Liver (tissue), 9 donors: ENCODE data around the gene YIPF5. TPM values are rescaled to one million over a fixed set of nuclear protein-coding genes. Genes with fewer than 3 reads are reported as not detected.

Source experiments
- DNase-seq: peaks from one replicate; pipeline ENCODE4 v3.0.0-alpha.2; 2017; ENCODE audit warnings: low spot score
- H3K27ac ChIP-seq, 2 donors: one replicate each; pipeline ENCODE4 v1.7.0; 2013; ENCODE audit warnings: inconsistent platforms in 2 of 2, low read length in 2 of 2, control low read depth in 1 of 2, low read depth in 1 of 2, mild to moderate bottlenecking in 1 of 2
- H3K27me3 ChIP-seq, 4 donors: one replicate each; pipeline versions ENCODE4 v1.6.1 to v1.7.0; 2013; ENCODE audit warnings: low read length in 3 of 4, inconsistent platforms in 1 of 4, mild to moderate bottlenecking in 1 of 4, moderate library complexity in 1 of 4; ENCODE audit not compliant: control insufficient read depth in 4 of 4, insufficient read depth in 4 of 4
- H3K36me3 ChIP-seq, 4 donors: one replicate each; pipeline versions ENCODE4 v1.6.1 to v1.7.0; 2013; ENCODE audit warnings: low read length in 3 of 4, mild to moderate bottlenecking in 3 of 4, low read depth in 1 of 4, moderate library complexity in 1 of 4; ENCODE audit not compliant: control insufficient read depth in 4 of 4, insufficient read depth in 3 of 4
- H3K4me1 ChIP-seq, 4 donors: one replicate each; pipeline versions ENCODE4 v1.6.1 to v1.7.0; 2013; ENCODE audit warnings: low read length in 3 of 4, mild to moderate bottlenecking in 3 of 4, moderate library complexity in 1 of 4; ENCODE audit not compliant: control insufficient read depth in 4 of 4, insufficient read depth in 4 of 4
- H3K4me3 ChIP-seq, 3 donors: one replicate each; pipeline versions ENCODE4 v1.6.1 to v1.7.0; 2013; ENCODE audit warnings: low read length in 3 of 3, control low read depth in 1 of 3, low read depth in 1 of 3, mild to moderate bottlenecking in 1 of 3
- H3K9ac ChIP-seq, 2 donors: one replicate each; pipeline ENCODE4 v1.7.0; 2013; ENCODE audit warnings: low read length in 2 of 2, mild to moderate bottlenecking in 2 of 2, moderate library complexity in 2 of 2, control low read depth in 1 of 2, low read depth in 1 of 2
- H3K9me3 ChIP-seq, 4 donors: one replicate each; pipeline versions ENCODE4 v1.6.1 to v1.7.0; 2013; ENCODE audit warnings: low read length in 3 of 4; ENCODE audit not compliant: control insufficient read depth in 4 of 4
- CTCF ChIP-seq: fragments of 150-350 bp; IDR thresholded peaks from 2 replicates; pipeline ENCODE4 v1.5.1; 2017; ENCODE audit warnings: improper control_type of control experiment, low read depth, low read length; ENCODE audit not compliant: missing input control
- FOXA1 ChIP-seq: IDR thresholded peaks from 2 replicates; pipeline ENCODE4 v1.6.1; 2016; ENCODE audit warnings: antibody characterized with exemption
- FOXA2 ChIP-seq: IDR thresholded peaks from 2 replicates; pipeline ENCODE4 v1.6.1; 2016; ENCODE audit warnings: antibody characterized with exemption
- GABPA ChIP-seq, 2 donors: IDR thresholded peaks in 1 of 2; conservative IDR thresholded peaks in 1 of 2; 2 replicates each; pipeline ENCODE4 v1.6.1; 2016; ENCODE audit warnings: antibody characterized with exemption in 2 of 2, mild to moderate bottlenecking in 1 of 2, moderate library complexity in 1 of 2
- HNF4A ChIP-seq, 2 donors: conservative IDR thresholded peaks; 2 replicates each; pipeline ENCODE4 v1.6.1; 2016; ENCODE audit warnings: antibody characterized with exemption in 2 of 2, mild to moderate bottlenecking in 2 of 2
- HNF4G ChIP-seq: IDR thresholded peaks from 2 replicates; pipeline ENCODE4 v1.6.1; 2016; ENCODE audit warnings: antibody characterized with exemption
- JUND ChIP-seq, 2 donors: IDR thresholded peaks; 2 replicates each; pipeline ENCODE4 v1.6.1; 2016; ENCODE audit warnings: antibody characterized with exemption in 2 of 2
- NR2F2 ChIP-seq: IDR thresholded peaks from 2 replicates; pipeline ENCODE4 v1.6.1; 2016; ENCODE audit warnings: antibody characterized with exemption
- RAD21 ChIP-seq, 2 donors: IDR thresholded peaks; 2 replicates each; pipeline ENCODE4 v1.6.1; 2016; ENCODE audit warnings: antibody characterized with exemption in 2 of 2, mild to moderate bottlenecking in 2 of 2
- RXRA ChIP-seq, 2 donors: IDR thresholded peaks; 2 replicates each; pipeline ENCODE4 v1.6.1; 2017 to 2018; ENCODE audit warnings: antibody characterized with exemption in 2 of 2, mild to moderate bottlenecking in 1 of 2
- SP1 ChIP-seq: IDR thresholded peaks from 2 replicates; pipeline ENCODE4 v1.6.1; 2018; ENCODE audit warnings: antibody characterized with exemption, mild to moderate bottlenecking
- TAF1 ChIP-seq: conservative IDR thresholded peaks from 2 replicates; pipeline ENCODE4 v1.6.1; 2016; ENCODE audit warnings: antibody characterized with exemption, mild to moderate bottlenecking
- ZBTB33 ChIP-seq: IDR thresholded peaks from 2 replicates; pipeline ENCODE4 v1.6.1; 2016; ENCODE audit warnings: antibody characterized with exemption
- WGBS: extraction: QIAGEN DNeasy Blood & Tissue Kit; methylation state at CpG from one replicate; pipeline ENCODE4 v1.1.7; 2013; 5-methylcytosine and 5-hydroxymethylcytosine counted together
- polyA plus RNA-seq, 2 donors: library from polyadenylated mRNA; stranded (reverse) in 1 of 2; unstranded in 1 of 2; fragments of 200-250 nt in 1 of 2; fragments of >200 nt in 1 of 2; fragmentation: Nextera tagmentation in 1 of 2; extraction: Ambion mirVana in 1 of 2; gene quantifications; one replicate each; pipeline versions ENCODE4 v1.2.1 to v1.2.3, GENCODE V29; 2013 to 2015
- total RNA-seq, 2 donors: library from RNA; depleted of rRNA; stranded (reverse); fragments of >200 nt; gene quantifications; one replicate each; pipeline ENCODE4 v1.2.3, GENCODE V29; 2014
- TF ChIP-seq, protein P1 (sequence below): IDR thresholded peaks from 2 replicates; pipeline ENCODE4 v1.6.1; 2016; ENCODE audit warnings: antibody characterized with exemption
- TF ChIP-seq, protein P2 (sequence below): IDR thresholded peaks from 2 replicates; pipeline ENCODE4 v1.6.1; 2016; ENCODE audit warnings: antibody characterized with exemption, mild to moderate bottlenecking
- TF ChIP-seq, protein P3 (sequence below): IDR thresholded peaks from 2 replicates; pipeline ENCODE4 v1.6.1; 2016; ENCODE audit warnings: antibody characterized with exemption
- donor health status: healthy.
- donor health status: healthy.
- donor health status: healthy.
- donor health status: healthy.
- donor health status: healthy.

The YIPF5 gene
- total and polyA plus RNA-seq, 4 donors: 18.7 to 43.1 (median 20.6) TPM

DNA sequence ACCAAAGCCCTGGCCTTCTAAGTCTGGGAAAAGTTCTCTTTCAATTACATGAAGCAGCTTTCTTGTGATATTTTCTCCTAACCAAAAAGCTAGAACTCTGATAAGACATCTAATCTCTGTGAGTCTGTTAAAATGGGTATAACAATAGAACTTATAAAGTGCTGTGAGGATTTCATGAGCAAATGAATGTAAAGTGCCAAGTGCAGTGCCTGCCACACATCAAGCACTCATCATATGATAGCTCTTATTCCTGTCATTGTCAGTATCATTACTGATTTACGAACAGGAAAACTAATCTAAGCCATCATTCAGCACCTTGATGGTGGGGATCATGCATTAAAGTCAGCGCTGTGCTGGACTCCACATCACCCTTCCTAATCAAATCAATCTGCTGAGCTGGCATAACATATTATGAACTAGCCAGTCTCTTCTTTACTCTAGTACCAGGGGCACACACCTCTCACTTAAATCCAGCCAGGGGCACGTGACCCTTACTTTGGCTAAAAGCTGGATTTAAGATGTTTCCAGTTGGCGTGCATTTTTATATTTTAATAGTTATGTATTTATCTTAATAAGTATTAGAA lies 37.3 kb downstream of the YIPF5 start:
- Histone ChIP-seq H3K27me3 (no peaks in the 10 kb centered on the region), H3K9me3 (no peaks in the 10 kb centered on the region), H3K36me3 (no peaks in the 10 kb centered on the region), H3K27ac (no peak overlapping the region), H3K4me1 (no peaks in the 10 kb centered on the region), H3K9ac (no peak overlapping the region), H3K4me3 (no peak overlapping the region)
- TF ChIP-seq, protein P1, sequence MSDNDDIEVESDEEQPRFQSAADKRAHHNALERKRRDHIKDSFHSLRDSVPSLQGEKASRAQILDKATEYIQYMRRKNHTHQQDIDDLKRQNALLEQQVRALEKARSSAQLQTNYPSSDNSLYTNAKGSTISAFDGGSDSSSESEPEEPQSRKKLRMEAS: no peak
- TF ChIP-seq SP1 (no peak), HNF4A (conservative IDR thresholded peaks at IDR 0.05) (no peak)
- WGBS: 94% methylated on average over 4 of the region's 4 CpGs
- DNase-seq: no peak

DNA sequence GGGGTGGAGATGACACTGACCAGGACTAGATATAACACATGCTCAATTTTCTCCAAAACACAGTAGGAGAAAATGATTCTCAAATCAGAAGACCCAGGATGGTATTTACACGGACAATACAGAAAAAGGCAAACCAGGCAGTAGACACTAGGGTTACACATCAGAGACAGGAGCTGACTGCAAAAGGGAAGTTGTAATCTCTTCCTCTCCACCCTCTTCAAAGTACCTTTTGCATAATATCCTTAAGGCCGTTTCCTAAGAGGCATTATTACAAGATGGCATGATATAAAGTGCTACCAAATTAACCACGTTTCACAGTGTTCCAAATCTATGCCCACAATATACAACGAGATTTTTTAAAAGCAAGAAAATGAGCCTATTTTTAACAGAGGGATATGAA lies 39.2 kb downstream of the YIPF5 start:
- TF ChIP-seq RXRA (IDR thresholded peaks at IDR 0.05) (no peak), JUND (IDR thresholded peaks at IDR 0.05) (no peak), ZBTB33 (no peak), CTCF (no peak), RAD21 (IDR thresholded peaks at IDR 0.05) (no peak), GABPA (IDR thresholded peaks at IDR 0.05 in 1 of 2, conservative IDR thresholded peaks at IDR 0.05 in 1 of 2) (no peak), FOXA2 (no peak), TAF1 (no peak), NR2F2 (no peak), HNF4G (no peak), FOXA1 (no peak), SP1 (no peak)
- TF ChIP-seq, protein P1: no peak
- TF ChIP-seq, protein P2, sequence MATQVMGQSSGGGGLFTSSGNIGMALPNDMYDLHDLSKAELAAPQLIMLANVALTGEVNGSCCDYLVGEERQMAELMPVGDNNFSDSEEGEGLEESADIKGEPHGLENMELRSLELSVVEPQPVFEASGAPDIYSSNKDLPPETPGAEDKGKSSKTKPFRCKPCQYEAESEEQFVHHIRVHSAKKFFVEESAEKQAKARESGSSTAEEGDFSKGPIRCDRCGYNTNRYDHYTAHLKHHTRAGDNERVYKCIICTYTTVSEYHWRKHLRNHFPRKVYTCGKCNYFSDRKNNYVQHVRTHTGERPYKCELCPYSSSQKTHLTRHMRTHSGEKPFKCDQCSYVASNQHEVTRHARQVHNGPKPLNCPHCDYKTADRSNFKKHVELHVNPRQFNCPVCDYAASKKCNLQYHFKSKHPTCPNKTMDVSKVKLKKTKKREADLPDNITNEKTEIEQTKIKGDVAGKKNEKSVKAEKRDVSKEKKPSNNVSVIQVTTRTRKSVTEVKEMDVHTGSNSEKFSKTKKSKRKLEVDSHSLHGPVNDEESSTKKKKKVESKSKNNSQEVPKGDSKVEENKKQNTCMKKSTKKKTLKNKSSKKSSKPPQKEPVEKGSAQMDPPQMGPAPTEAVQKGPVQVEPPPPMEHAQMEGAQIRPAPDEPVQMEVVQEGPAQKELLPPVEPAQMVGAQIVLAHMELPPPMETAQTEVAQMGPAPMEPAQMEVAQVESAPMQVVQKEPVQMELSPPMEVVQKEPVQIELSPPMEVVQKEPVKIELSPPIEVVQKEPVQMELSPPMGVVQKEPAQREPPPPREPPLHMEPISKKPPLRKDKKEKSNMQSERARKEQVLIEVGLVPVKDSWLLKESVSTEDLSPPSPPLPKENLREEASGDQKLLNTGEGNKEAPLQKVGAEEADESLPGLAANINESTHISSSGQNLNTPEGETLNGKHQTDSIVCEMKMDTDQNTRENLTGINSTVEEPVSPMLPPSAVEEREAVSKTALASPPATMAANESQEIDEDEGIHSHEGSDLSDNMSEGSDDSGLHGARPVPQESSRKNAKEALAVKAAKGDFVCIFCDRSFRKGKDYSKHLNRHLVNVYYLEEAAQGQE: no peak
- TF ChIP-seq, protein P3, sequence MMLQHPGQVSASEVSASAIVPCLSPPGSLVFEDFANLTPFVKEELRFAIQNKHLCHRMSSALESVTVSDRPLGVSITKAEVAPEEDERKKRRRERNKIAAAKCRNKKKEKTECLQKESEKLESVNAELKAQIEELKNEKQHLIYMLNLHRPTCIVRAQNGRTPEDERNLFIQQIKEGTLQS: no peak
- no peak overlapping the region for H3K27ac ChIP-seq
- H3K4me3 ChIP-seq: no peak overlapping the region
- DNase-seq: no peak
- WGBS: 64% methylated on average over 4 of the region's 4 CpGs
- no peaks in the 10 kb centered on the region for H3K4me1 ChIP-seq
- no peaks in the 10 kb centered on the region for H3K36me3 ChIP-seq
- no peaks in the 10 kb centered on the region for H3K27me3 ChIP-seq
- no peak overlapping the region for H3K9ac ChIP-seq
- no peaks in the 10 kb centered on the region for H3K9me3 ChIP-seq
